OCI-LY3 (cell line): ENCODE measurements around the gene OSBPL9.

ENCODE experiments used
- EZH2phosphoT487 ChIP-seq: fragments of 200-600 bp; shearing (Covaris generic); IDR thresholded peaks from 2 replicates; pipeline ENCODE4 v1.6.1; 2018; ENCODE audit warnings: antibody characterized with exemption, mixed run types, low read depth
- TF ChIP-seq, protein P1 (sequence below): fragments of 200-600, 300-600 bp; sonication (generic); IDR thresholded peaks from 2 replicates; pipeline ENCODE4 v1.5.1; 2014; ENCODE audit warnings: antibody characterized with exemption, low read length, low read depth

DNA sequence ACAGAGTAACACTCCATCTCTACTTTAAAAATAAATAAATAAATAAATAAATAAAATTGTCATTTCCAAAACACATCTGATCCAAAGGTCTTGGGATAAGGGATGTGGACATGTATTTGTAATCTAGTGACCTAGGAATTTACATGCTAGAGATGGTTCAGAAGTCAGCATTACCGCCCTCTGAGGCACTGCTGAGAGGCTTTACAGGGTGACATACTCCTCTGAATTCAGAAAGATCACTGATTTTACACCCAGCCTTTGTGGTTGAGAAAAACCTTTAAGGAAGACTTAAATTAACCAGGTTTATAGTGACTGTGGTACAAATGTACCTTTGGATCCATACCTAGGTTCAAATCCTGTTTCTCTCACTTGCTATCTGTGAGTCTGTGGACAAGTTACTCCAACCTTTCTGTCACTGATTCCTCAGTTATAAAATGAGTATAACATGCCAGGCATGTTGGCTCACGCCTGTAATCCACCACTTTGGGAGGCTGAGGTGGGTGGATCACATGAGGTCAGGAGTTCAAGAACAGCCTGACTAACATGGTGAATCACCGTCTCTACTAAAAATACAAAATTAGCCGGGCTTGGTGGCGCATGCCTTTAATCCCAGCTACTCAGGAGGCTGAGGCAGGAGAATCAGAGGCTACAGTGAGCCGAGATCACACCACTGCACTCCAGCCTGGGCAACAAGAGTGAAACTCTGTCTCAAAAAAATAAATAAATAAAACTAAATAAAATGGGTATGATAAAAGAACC is 20.1 kb downstream of the OSBPL9 start:
- TF ChIP-seq, protein P1, sequence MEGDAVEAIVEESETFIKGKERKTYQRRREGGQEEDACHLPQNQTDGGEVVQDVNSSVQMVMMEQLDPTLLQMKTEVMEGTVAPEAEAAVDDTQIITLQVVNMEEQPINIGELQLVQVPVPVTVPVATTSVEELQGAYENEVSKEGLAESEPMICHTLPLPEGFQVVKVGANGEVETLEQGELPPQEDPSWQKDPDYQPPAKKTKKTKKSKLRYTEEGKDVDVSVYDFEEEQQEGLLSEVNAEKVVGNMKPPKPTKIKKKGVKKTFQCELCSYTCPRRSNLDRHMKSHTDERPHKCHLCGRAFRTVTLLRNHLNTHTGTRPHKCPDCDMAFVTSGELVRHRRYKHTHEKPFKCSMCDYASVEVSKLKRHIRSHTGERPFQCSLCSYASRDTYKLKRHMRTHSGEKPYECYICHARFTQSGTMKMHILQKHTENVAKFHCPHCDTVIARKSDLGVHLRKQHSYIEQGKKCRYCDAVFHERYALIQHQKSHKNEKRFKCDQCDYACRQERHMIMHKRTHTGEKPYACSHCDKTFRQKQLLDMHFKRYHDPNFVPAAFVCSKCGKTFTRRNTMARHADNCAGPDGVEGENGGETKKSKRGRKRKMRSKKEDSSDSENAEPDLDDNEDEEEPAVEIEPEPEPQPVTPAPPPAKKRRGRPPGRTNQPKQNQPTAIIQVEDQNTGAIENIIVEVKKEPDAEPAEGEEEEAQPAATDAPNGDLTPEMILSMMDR, result no peak
- no peak for TF ChIP-seq EZH2phosphoT487
